GM12801 (cell line): ENCODE data around the gene MUSTN1.

Source experiments
- CTCF ChIP-seq: IDR thresholded peaks from one replicate; pipeline ENCODE4 v1.5.1; 2011; ENCODE audit warnings: control low read depth; ENCODE audit not compliant: insufficient read length; ENCODE audit errors: extremely low read depth

Gene MUSTN1

GRCh38 chr3:52800079-52800478 is 34.7 kb downstream of the MUSTN1 start:
- no peak for TF ChIP-seq CTCF

GRCh38 chr3:52798978-52799476 is 35.8 kb downstream of the MUSTN1 start:
- no peak for TF ChIP-seq CTCF

- TF ChIP-seq CTCF: no peak
Measured at GRCh38 chr3:52798376-52798977, 36.3 kb downstream of the MUSTN1 start.

GRCh38 chr3:52796411-52796810 is 38.4 kb downstream of the MUSTN1 start:
- TF ChIP-seq CTCF: no peak

GRCh38 chr3:52795298-52795900 is 39.4 kb downstream of the MUSTN1 start:
- TF ChIP-seq CTCF: no peak

- TF ChIP-seq CTCF: no peak
Measured at GRCh38 chr3:52794612-52795099, 40.2 kb downstream of the MUSTN1 start, which contains the start of gene ITIH3. Gene ITIH3, plus strand, starts transcription at chr3:52794796. Its CDS starts 8 bp downstream, at chr3:52794804.

GRCh38 chr3:52793702-52794611 is 40.9 kb downstream of the MUSTN1 start:
- no peak for TF ChIP-seq CTCF
